Measurements from ENCODE around the gene DEPDC5. TPM values are rescaled to one million over a fixed set of nuclear protein-coding genes. Genes with fewer than 3 reads are reported as not detected.

DEPDC5 gene
- total RNA-seq, 1 experiment from 2014 or later = 7.9 TPM

- no TSS peak for BruUV-seq (replicated peaks)
These were observed 158.6 kb downstream of the DEPDC5 start for GRCh38 chr22:31912407-31912743.

GRCh38 chr22:31915586-31915985 is 161.8 kb downstream of the DEPDC5 start:
- Histone ChIP-seq H3K27ac (ENCODE audit: low read length) (no peak overlapping the region), H3K9me3 (ENCODE audit: low read length) (no peaks in the 10 kb centered on the region), H3K9ac (ENCODE audit: low read length) (no peak overlapping the region), H3F3A (ENCODE audit: low read length, unreplicated experiment) (no peaks in the 10 kb centered on the region), H3K9me2 (replicated peaks; ENCODE audit: low read length) (no peaks in the 10 kb centered on the region), H2AFZ (ENCODE audit: low read length) (no peak overlapping the region), H3K36me3 (ENCODE audit: low read depth, low read length) (no peaks in the 10 kb centered on the region), H3K4me1 (ENCODE audit: insufficient read depth, low read length) (no peaks in the 10 kb centered on the region), H3K79me2 (ENCODE audit: low read length) (no peaks in the 10 kb centered on the region), H3K4me3 (ENCODE audit: low read length) (no peak overlapping the region), H3K4me2 (ENCODE audit: low read length) (no peak overlapping the region), H3K27me3 (ENCODE audit: low read length) (no peaks in the 10 kb centered on the region), H4K20me1 (ENCODE audit: low read length) (no peaks in the 10 kb centered on the region)
- intact Hi-C loops (cut with micrococcal nuclease) = no loop called here
- TF ChIP-seq EZH2phosphoT487 (IDR thresholded peaks at IDR 0.05; ENCODE audit: borderline replicate concordance, low read length) (no peak), CTCF (conservative IDR thresholded peaks at IDR 0.05; ENCODE audit: low read depth, low read length) (no peak), EZH2 (IDR thresholded peaks at IDR 0.05; ENCODE audit: low read length, unreplicated experiment) (no peak)
- CTCF ChIA-PET = no interaction called here
- ATAC-seq = no peak
- POLR2A ChIA-PET (ENCODE audit: unreplicated experiment) = no interaction called here
- no TSS peak for BruUV-seq (replicated peaks)
- no peak for DNase-seq

More at GRCh38 chr22:31912407-31912743, 158.6 kb downstream of the DEPDC5 start:
- H3K9me2 ChIP-seq (replicated peaks; ENCODE audit: low read length) = no peaks in the 10 kb centered on the region
- no peaks in the 10 kb centered on the region for H3K36me3 ChIP-seq (ENCODE audit: low read depth, low read length)
- DNase-seq (no peak), ATAC-seq (no peak)
- ChIA-PET CTCF (no interaction called here), POLR2A (ENCODE audit: unreplicated experiment) (no interaction called here)
- no peak overlapping the region for H3K27ac ChIP-seq (ENCODE audit: low read length)
- no peak overlapping the region for H3K4me3 ChIP-seq (ENCODE audit: low read length)
- intact Hi-C loops (cut with micrococcal nuclease) = no loop called here
- no peaks in the 10 kb centered on the region for H3K79me2 ChIP-seq (ENCODE audit: low read length)
- no peaks in the 10 kb centered on the region for H3K27me3 ChIP-seq (ENCODE audit: low read length)
- no peaks in the 10 kb centered on the region for H3K4me1 ChIP-seq (ENCODE audit: insufficient read depth, low read length)
- H3K4me2 ChIP-seq (ENCODE audit: low read length) = no peak overlapping the region
- H3K9ac ChIP-seq (ENCODE audit: low read length) = no peak overlapping the region
- H3K9me3 ChIP-seq (ENCODE audit: low read length) = no peaks in the 10 kb centered on the region
- H3F3A ChIP-seq (ENCODE audit: low read length, unreplicated experiment) = no peaks in the 10 kb centered on the region
- TF ChIP-seq EZH2phosphoT487 (IDR thresholded peaks at IDR 0.05; ENCODE audit: borderline replicate concordance, low read length) (no peak), EZH2 (IDR thresholded peaks at IDR 0.05; ENCODE audit: low read length, unreplicated experiment) (no peak), CTCF (conservative IDR thresholded peaks at IDR 0.05; ENCODE audit: low read depth, low read length) (no peak)
- no peak overlapping the region for H2AFZ ChIP-seq (ENCODE audit: low read length)
- H4K20me1 ChIP-seq (ENCODE audit: low read length) = no peaks in the 10 kb centered on the region

GRCh38 chr22:31917227-31917921 is 163.6 kb downstream of the DEPDC5 start:
- ChIA-PET CTCF (interaction anchor here (0.7 kb wide), 1 partner anchor 59 kb away, joined by 3 read pairs; no protein-coding TSS in a partner anchor), POLR2A (ENCODE audit: unreplicated experiment) (no interaction called here)
- Histone ChIP-seq H3K4me3 (ENCODE audit: low read length) (no peak overlapping the region), H3K9me3 (ENCODE audit: low read length) (no peaks in the 10 kb centered on the region), H3K27me3 (ENCODE audit: low read length) (no peaks in the 10 kb centered on the region), H3K36me3 (ENCODE audit: low read depth, low read length) (no peaks in the 10 kb centered on the region), H3F3A (ENCODE audit: low read length, unreplicated experiment) (no peaks in the 10 kb centered on the region), H3K4me1 (ENCODE audit: insufficient read depth, low read length) (no peaks in the 10 kb centered on the region), H3K9ac (ENCODE audit: low read length) (no peak overlapping the region), H3K27ac (ENCODE audit: low read length) (no peak overlapping the region), H4K20me1 (ENCODE audit: low read length) (no peaks in the 10 kb centered on the region), H2AFZ (ENCODE audit: low read length) (no peak overlapping the region), H3K4me2 (ENCODE audit: low read length) (no peak overlapping the region), H3K9me2 (replicated peaks; ENCODE audit: low read length) (no peaks in the 10 kb centered on the region), H3K79me2 (ENCODE audit: low read length) (no peaks in the 10 kb centered on the region)
- BruUV-seq (replicated peaks) = no TSS peak
- DNase-seq (no peak), ATAC-seq (no peak; the same call in 1 of the 2 replicates)
- TF ChIP-seq EZH2 (IDR thresholded peaks at IDR 0.05; ENCODE audit: low read length, unreplicated experiment) = no peak
- TF ChIP-seq EZH2phosphoT487 (IDR thresholded peaks at IDR 0.05; ENCODE audit: borderline replicate concordance, low read length) = no peak
- intact Hi-C loops (cut with micrococcal nuclease) = no loop called here
